ENCODE measurements around the gene ATXN1.
"Not testable (repeated sequence)": the region's sequence is repeated elsewhere in the genome, so short reads cannot be mapped to it uniquely, and the experiment has no call there.

The ATXN1 gene

DNA sequence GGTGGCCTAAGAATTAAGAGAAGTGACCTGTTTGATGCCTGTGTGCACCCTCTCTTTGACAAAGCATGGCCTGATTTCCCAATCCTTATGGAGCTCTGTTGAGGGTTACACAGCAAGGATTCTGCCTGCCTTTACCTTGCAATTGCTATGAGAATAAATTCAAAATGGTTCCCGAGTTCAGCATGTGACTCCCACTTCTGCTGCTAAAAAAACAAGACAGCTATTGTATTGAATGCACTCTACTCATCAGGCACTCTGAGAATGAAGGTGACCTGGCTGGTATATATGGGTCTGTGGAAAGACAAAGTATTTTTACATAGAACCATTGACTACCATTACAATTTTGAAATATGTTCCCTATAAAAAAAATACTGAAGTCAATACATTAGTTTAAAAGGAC, 190.3 kb downstream of the ATXN1 start:
- no peak for DNase-seq (ENCODE audit: low read depth)

DNA sequence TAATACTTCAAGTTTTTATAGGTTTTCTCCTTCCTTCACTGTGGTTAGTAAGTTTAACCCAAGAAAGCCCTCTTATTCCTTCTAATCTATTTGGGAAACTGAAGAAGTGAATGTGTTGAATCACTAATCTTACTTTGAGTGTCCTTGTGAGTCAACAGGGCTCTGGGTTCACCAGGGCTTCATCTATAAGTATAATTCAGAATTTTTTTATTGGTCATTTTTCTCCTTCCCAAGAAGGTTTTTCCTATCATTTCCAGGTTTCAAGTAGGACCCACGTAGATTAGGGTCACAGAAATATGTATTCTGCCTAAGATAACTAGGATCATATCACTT, 191.1 kb downstream of the ATXN1 start:
- no peak for DNase-seq (ENCODE audit: low read depth)

DNA sequence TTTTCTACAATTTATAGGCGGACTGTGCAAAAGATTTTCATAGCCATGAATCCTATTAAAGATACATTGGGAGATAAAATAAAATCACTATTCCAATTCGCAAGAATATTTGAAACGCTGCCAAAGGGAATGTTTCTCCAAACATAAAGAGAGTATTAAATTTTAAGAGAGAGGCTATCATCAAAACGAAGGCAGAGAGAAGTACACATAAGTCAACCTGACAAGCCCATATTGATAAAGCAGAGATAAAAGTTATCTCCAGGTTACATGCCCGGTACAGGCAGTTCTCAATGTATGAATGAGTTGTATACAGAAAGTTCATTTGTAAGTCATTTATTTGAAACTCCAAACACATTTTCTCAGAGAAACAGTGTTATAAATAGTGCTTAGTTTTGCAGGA, 193.1 kb downstream of the ATXN1 start:
- no peak for DNase-seq (ENCODE audit: low read depth)

DNA sequence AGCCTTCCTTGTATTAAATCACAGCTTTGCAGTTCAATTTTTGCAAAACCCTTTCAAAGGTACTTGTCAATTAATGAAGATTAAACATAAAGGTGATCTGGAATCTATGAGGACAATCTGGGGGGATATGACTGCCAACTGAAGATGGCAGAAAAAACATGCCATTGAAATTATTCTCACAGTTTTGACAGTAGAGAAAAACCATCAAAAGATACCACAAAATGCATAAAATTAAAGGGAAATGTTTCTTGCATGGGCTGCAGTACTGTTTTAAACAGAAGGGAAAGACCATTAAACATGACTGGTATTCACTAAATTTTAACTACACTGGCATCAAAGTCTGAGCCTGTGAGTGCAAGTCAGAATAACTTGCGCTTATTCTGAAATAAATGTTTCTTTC, 194.2 kb downstream of the ATXN1 start:
- no peak for DNase-seq (ENCODE audit: low read depth)

DNA sequence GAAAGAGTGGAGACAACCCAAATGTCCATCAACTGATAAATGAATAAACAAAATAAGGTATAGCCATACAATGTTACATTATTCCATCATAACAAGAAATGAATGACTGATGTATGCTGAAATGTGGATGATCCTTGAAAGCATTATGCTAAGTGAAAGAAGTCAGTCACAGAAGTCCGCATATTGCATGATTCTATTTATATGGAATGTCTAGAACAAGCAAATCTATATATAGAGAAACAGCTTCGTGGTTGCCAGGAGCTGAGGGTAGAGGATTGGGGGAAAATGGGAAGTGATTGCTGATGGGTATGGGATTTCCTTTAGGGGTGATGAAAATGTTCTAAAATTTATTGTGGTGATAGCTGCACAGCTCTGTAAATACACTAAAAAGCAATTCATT, 196.8 kb downstream of the ATXN1 start:
- no peak for DNase-seq (ENCODE audit: low read depth)

DNA sequence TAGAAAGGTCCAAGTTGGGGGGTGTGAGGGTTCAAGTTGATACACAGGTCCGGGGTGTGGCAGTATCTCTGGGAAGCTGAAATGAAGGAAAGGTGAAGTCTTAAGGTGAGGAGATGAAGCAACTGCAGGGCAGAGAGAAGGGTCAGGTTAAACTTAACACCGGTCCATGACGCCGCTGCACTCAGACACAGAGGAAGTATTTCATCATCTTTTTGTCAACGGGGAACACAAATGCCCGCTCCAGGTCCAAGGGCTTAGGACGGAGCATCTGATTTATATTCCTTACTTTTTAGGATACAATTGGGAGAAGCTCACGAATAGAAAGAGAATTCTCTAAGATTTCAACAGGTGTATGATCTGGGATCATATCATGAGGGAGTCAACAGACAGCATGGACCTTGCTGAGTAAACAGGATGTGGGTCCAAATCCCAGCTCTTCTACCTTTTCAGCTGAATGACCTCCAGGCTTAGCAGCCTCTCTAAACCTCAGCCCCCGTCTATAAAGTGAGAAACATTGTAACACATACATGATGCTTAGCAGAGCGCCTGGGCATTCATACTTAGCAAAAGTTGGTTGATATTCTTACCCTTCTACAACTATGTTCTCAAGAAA, 197.5 kb downstream of the ATXN1 start:
- DNase-seq (ENCODE audit: low read depth) = no peak

DNA sequence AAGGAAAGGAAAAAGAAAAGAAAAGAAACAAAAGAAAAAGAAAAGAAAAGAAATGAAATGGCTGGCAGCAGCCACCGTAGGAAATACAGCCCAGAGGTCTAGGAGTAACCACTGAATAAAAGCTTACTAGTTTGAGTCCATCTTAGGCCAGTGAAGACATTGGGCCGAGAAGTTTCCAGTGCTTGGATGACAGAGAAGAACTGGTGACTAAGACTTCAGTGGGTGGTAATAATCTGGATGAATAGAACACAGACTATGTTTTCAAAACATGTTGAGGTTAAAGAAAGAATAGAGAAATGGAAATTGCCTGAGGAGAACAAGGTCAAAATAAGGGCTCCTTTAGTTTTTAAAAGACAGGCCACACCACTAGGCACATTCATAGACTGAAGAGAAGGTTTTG, 198.8 kb downstream of the ATXN1 start:
- DNase-seq (ENCODE audit: low read depth) = no peak

DNA sequence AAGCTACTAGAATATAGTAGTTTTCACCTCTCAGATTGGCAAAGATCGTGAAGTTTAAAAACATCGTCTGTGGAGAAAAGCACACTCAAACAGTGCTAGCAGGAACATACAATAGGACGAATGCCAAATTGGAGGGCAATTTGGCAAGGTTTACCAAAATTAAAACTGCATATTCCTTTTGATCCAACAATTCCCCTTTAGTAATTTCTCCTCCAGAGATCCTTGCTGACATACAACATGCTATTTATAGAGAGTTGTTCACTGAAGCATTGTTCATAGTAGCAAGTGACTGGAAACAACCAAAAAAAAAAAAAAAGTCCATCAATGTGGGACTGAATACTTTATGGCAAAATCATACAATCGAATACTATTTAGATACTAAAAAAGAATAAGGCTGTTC, 202.2 kb downstream of the ATXN1 start:
- no peak for DNase-seq (ENCODE audit: low read depth)

DNA sequence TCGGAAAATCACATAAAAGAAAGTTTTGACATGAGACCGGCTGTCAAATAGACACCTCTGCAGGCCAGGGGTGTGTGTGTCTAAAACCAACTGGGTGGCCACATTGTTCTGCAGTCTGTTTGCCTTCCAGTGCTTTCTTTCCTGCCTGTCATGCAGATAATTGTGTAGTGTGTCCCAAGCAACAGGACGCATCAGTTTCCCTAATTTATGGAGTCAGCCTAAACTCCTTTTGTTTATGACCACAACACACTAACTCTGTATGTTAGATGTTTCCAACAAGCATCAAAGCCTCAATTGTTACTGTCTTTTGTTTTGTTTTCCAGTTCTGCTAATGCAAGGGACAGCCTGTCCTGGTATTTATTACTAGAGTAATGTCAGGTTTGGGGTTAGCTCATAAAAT, 205.7 kb downstream of the ATXN1 start:
- no peak for DNase-seq (ENCODE audit: low read depth)

DNA sequence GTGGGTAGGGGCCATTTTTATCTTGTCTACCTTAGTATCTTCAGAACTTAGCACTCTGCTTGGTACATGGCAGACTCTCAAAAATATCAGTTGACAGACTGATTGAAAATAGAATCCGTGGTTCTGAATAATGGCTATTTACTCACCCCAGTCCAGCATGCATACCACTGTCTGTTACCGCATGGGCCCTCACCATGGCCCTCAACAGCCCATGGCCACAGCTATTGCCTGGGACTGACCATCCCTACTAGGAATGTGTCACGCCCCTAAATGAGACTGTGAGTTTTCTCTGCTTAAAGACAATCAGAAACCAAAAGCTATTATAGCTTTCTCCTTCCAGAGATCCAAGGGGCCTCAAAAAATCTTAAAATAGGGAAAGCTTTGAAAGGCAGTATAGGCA, 207.7 kb downstream of the ATXN1 start:
- DNase-seq (ENCODE audit: low read depth) = no peak

DNA sequence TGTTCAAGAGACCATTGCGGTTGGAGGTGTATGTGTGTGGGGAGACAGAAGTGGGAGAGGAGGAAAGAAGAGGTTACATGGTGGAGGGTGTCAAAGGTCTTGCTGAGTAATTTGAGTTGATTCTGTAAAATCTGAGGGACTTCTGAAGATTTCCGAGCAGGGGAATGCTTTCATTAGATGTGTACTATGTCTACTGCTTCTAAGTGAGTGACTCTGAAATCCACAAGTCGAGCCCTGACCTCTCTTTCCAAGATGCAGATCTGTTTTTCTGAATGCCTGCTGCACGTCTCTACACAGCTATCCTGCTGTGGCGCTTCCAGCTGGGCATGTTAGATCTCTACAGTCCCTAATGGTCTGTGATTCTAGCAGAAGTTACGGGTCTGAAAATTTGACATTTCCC, 209.8 kb downstream of the ATXN1 start:
- no peak for DNase-seq (ENCODE audit: low read depth)

DNA sequence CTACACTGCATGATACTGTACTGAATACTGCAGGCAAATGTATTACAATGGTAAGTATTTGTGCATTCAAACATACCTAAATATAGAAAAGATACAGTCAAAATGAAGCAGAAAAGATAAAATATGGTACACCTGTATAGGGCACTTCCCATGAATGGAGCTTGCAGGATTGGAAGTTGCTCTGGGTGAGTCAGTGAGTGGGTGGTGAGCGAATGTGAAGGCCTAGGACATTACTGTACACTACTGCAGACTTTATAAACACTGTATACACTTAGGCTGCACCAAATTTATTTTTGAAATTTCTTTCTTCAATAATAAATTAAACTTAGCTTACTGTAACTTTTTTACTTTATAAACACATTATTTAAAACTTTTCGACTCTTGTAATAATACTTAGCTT, 213.1 kb downstream of the ATXN1 start:
- no peak for DNase-seq (ENCODE audit: low read depth)

DNA sequence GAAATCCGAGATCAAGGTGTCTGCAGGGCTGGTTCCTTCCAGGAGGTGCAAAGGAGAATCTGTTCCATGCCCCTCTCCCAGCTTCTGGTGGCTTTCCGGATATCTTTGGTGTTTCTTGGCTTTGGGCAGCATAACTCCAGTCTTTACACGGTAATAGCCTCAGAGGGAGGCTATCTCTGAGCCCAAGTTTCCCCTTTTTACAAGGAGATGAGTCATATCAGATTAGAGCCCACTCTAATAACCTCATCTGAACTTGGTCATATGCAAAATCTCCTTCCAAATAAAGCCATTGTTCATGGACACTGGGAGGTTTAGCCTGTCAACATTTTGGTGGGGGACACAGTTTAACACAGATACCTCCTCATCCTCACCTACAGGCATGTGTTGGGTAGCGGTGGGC, 213.7 kb downstream of the ATXN1 start:
- no peak for DNase-seq (ENCODE audit: low read depth)

DNA sequence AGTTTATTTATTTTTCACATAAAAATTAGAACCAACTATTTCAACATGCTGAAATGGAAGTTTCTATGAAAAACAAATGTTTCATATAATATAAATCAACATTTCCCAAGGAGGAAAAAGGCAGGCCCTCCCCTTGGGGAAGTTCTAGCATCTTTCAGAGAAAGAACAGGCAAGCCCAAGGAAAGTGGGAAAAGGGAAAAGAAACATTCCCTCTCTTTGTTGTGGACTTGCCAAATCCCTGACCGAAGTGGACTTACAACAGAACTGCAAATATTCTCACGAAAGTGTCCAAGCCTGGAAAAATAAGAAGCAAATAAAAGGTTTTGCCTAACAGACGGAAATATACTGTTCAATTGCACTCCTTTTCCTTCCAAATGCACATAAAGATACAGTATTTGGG, 214.4 kb downstream of the ATXN1 start:
- no peak for DNase-seq (ENCODE audit: low read depth)

DNA sequence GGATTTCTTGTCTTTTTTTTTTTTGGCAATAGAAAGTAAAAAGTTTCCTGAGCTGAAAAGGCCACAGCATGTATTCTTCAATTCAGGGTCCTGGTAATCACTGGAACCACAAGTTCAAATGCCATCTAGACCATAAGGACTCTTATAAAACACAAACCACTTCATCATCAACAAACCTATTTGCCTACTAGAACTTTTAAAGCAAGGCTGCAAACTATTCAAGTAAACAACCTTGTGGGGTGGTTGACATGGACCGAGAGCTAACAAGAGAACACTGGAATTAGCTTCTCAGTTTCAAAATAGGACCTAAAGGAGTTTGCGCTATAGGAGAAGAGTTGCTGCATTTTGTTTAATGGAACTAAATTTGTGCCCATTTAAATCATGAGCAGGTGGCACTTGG, 215.9 kb downstream of the ATXN1 start:
- DNase-seq (ENCODE audit: low read depth) = no peak

DNA sequence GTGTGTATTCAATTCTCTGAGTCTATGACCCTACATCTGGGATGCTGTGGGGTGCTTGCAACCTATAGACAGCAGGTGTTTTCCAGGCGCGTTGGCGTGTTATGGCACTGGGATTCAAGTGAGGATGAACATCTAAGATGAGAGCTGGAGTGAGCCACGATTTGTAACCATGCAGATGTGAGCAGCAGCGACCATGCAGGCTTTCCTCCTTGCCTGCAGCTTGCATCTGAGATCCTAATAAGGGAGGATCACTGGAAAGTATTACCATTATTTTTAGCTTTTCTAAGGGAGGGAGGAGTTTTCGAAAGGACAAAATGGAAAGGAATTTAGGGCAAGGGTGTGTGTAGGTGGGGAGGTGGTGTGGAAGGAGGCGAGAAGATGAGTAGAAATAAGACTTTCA, 216.7 kb downstream of the ATXN1 start:
- DNase-seq (ENCODE audit: low read depth) = no peak

DNA sequence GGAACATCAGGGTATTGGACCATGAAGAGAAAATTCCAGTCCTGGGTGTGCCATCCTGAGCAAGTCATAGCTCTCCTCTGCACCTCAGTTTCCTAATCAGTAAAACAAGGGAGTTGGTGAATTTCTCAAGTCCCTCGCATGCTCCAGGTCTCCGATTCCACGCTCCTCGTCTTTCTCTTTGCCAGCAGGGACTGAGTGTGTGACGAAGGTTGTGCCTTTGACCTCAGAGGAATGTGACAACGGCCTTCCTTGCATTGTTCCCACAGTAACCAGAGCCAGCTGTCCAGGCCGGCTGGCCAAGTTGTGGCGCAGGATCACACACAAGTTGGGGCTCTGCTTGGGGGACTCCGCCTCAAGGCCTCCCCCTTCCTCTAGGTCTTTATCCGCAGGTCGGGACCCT, 217.3 kb downstream of the ATXN1 start:
- DNase-seq (ENCODE audit: low read depth) = no peak

DNA sequence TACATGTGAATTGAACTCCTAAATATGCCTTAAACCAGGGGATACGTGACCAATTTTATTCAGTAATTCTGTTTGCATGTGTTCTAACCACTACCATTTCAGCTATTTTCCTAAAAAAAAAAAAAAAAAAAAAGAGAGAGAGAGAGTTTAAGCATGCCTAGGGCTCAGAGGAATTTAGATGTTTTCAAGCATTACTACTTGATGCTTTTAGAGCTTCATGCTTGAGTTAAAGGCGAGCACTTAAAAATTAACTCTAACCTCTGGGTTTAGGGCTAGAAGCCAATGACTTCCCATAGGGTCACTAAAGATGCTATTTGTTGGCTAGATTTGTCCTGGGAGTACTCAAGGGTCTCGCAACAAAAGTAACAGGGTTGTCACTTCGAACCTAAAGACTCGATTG, 217.7 kb downstream of the ATXN1 start:
- DNase-seq (ENCODE audit: low read depth) = no peak

DNA sequence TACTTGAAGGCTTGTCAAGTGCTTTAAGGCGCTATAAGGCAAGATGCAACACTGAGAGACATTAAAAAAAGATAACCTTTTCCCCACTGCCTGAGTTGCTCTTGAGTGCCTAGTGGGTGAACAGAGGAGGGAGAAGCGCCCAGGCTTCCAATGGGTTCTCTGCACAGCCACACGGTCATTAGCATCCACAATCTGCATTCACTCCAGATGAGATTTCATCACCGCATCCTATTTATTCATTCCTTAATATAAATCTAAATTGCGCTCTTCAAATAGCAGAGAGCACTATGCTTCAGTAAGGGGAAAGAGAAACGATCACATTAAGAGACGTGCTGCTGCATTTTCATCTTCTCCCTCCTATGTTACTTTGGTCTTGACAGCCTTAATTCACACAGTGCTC, 219.2 kb downstream of the ATXN1 start:
- DNase-seq (ENCODE audit: low read depth) = no peak

DNA sequence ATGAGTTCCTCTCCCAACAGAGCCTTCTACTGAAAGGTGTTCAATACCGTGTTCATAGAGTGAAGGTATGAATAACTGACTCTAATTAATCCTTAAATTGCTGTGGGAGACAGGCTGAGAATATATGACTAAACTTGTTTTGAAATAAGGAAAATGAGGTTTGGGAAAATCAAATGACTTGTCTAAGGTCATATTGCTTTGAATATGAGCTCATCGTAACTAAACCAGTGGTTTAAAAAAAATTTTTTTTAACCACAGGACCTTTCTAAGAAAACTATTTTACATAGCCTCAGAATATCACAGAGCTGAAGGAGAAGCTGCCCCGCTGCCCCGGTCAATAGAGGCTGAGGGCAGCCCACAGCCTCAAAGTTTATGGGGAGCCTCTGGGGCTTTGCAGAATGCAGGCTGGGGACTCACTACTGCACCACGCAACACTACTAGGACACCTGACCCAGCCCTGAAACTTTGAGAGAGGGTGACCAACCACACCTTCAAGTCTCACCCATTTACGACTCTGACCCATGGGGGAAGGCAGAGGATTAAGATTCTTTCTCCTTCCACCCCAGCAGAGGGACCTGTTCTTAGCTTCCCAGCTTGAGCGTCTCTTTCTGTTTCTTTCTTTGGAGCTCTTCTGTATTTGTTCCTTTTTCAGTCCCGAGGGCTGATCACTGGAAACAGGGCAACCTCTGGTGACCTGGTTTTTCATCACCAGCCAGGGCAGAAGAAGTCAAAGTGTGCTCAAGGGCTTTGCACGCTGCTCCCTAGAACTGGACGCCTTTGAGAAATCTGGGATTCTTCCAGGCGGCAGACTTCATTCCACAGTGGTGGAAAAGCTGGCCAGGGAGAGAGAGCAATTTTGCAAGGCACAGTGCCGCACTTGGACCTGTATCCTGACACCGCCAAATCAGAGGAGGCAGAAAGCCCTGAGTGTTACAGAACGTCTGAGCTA, 220.2 kb downstream of the ATXN1 start:
- no peak for DNase-seq (ENCODE audit: low read depth)

DNA sequence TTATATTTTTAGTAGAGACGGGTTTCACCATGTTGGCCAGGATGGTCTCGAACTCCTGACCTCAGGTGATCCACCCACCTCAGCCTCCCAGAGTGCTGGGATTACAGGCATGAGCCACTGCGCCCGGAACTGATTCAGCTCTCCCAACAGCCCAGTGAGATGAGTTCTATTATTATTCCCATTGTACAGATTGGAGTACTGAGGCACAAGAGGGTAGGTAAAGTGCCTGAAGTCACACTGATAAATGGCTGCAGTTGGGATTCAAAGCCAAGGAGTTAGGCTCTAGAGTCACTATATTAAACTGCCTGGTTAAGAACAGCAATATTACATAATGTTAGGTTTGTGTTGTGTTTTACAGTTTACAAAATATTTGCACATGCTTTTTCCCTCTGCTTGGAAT, 220.9 kb downstream of the ATXN1 start:
- DNase-seq (ENCODE audit: low read depth) = not testable (repeated sequence)

DNA sequence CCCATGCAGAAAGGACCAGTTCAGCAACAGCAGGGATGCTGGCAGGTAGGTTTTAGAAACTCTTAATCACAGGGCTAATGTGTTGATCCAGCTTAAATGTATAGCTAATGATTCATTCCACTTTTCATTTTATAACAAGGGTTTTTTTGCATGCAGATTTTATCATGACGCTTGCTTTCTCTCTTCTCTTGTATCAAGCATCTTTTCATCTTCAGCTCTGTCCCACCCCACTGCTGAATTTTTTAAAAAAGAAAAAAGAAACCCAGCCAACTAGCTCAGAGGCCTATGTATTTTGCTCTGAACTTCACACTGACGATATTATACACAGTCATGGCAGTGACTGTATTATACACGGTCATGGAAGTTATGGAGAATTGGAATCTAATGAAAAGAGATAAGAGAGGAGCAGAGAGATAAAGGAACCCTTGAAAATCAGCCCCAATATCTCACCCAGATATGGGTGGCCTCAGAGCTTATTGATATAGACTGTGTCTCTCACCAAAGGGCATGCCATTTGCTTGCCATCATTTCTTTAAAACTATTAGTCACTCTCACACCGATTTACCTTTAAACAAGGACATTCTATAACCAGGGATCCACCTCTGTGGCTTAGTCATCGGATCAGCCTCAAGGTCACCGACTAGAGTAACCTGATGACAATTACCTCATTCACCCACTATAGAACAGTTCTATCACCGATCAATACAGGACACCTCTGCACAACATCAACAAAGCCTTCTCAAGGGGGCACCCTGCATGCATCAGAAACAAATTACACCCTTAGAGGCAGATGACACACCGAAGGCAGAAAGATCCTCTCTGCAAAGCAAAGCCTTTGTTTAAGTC, 222.0 kb downstream of the ATXN1 start:
- DNase-seq (ENCODE audit: low read depth) = no peak

DNA sequence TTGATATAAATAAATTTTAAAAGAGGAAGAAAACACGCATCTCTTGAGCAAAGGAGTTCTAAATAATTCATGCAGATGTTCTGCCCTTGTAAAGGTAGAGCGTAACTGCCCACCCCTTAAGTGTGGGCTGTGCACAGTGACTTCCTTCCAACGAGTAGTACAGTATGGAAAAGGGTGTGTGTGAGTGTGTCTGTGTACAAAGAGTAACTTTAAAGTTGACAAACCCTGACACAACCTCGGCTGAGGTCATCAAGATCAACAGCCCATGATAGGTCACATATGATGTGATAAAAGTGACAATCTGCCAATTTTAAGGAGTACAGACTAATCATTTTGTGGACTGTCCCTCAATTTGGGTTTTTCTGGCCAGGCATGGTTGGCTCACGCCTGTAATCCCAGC, 225.7 kb downstream of the ATXN1 start:
- no peak for DNase-seq (ENCODE audit: low read depth)
